NCI-H2227 treated with DMSO at 0.1 percent for 48 hours (cell line): ENCODE measurements around the gene DPH2.
A peak's percentile ranks its signal among the peaks of the same experiment; 100 is the strongest.

ENCODE experiments used
- DNase-seq: peaks from one replicate; lab custom pipeline; 2025; lab: John Stamatoyannopoulos, UW

Gene DPH2

GRCh38 chr1:43968348-43968948 lies 1.4 kb upstream of the DPH2 start:
- DNase-seq = no peak

DNA sequence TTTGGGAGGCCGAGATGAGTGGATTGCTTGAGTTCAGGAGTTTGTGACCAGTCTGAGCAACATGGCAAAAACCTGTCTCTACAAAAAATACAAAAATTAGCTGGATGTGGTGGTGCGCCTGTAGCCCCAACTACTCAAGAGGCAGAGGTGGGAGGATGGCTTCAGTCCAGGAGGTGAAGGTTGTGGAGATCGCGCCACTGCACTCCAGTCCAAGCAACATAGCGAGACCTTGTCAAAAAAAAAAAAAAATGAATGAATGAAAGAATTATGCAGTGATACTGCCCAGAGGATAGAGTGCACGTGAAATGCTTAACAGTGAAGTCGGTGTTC lies 429 bp upstream of the DPH2 start:
- DNase-seq = no peak

- no peak for DNase-seq
Measured at GRCh38 chr1:43970502-43970901, 692 bp downstream of the DPH2 start.

DNA sequence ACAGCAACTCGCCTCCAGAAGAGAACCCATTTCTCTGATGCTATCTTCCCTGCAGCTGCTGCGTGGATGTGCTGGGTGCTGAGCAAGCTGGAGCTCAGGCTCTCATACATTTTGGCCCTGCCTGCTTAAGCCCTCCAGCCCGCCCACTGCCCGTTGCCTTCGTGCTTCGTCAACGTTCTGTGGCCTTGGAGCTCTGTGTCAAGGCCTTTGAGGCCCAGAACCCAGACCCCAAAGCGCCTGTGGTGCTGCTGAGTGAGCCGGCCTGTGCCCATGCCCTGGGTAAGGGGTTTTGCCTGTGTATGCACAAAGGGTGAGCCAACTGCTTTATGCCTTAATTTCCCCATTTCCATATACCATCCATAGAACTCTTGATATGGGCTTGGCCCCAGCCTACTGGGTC lies 1.1 kb downstream of the DPH2 start:
- DNase-seq = no peak

DNA sequence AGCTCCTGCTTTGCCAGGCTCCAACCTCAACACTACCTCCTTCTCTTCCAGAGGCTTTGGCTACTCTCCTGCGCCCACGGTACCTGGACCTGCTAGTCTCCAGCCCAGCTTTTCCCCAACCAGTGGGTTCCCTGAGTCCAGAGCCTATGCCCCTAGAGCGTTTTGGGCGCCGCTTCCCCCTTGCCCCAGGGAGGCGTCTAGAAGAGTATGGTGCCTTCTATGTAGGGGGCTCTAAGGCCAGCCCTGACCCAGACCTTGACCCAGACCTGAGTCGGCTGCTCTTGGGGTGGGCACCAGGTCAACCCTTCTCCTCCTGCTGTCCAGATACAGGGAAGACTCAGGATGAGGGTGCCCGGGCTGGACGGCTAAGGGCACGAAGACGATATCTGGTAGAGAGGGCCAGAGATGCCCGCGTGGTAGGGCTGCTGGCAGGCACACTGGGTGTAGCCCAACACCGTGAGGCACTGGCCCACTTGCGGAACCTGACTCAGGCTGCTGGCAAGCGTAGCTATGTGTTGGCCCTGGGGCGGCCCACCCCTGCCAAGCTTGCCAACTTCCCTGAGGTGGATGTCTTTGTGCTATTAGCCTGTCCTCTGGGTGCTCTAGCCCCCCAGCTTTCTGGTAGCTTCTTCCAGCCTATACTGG lies 1.6 kb downstream of the DPH2 start:
- DNase-seq = no peak

DNA sequence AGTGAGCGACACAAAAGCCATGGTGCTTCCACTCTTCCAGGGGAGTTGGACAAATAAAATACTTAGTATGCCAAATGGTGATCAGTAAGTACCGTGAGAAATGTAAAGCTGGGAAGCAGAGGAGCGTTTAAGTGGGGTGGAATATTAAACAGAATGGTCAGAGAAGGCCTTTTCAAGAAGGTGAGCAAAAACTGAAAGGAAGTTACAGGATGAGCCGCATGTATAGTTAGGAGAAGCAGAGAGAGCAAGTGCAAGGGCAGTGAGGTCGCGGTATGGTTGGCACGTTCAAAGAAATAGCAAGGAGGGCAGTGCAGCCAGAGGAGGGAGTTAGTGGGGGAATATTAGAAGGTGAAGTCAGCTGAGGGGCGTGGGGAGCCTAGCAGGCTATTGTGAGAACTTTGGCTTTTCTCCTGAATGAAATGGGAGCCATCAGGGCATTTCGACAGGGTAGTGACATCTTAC lies 4.2 kb downstream of the DPH2 start:
- peak; percentile 61 for DNase-seq

- peak; percentile 93 for DNase-seq
Measured at GRCh38 chr1:43974443-43975248, 4.8 kb downstream of the DPH2 start, which contains the start of gene ATP6V0B. Gene ATP6V0B, plus strand, starts transcription at chr1:43974960. Its CDS starts 81 bp downstream, at chr1:43975041.

DNA sequence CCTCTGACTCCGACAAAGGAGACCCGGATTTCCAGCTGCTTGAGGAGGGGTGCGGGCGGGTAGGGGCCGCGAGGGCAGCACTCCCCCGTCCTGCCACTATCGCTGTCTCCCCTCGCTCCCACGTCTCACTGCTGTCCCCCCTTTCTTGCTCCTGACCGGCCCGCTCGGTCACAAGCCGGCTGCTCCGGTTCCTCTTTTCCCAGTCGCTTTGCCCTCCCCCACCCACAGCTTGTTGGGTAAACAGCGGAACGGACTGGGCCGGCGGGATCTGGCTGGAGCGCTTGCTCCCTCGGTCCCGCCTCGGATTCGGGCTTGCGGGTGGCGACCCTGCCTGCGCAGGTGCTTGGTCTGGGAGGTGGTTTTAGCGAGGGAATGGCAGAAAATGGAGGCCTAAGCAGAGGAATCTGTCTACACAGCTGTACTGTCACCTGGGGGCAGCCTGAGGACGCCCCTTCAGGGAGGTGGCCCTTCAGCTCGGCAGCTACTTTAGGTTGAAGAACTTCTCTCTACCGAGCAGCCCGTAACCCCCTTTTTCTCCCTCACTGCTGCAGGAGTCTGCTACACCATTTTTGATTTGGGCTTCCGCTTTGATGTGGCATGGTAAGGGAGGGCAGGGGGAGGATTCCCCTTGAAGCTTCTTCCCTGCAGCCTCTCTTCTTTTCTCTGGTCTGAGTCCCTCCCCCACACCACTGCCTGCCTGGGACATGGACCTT lies 5.6 kb downstream of the DPH2 start:
- DNase-seq = no peak

DNA sequence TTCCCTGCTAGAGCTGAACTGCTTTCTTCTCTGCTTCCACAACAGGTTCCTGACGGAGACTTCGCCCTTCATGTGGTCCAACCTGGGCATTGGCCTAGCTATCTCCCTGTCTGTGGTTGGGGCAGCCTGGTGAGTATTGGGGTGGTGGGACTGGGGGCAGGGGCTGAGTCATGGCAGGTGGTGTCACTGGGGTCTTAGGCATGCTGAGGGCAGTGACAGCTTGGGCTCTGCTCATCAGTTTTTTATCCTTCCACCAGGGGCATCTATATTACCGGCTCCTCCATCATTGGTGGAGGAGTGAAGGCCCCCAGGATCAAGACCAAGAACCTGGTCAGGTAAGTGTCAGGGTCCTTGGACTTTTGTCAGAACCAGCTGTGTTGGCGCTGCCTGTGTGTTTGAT lies 6.2 kb downstream of the DPH2 start:
- no peak for DNase-seq

GRCh38 chr1:43976890-43977289 lies 7.1 kb downstream of the DPH2 start:
- DNase-seq = no peak

GRCh38 chr1:43977376-43978263 lies 7.8 kb downstream of the DPH2 start:
- no peak for DNase-seq

GRCh38 chr1:43978264-43978550 lies 8.4 kb downstream of the DPH2 start:
- no peak for DNase-seq

GRCh38 chr1:43978551-43979260 lies 8.9 kb downstream of the DPH2 start, which contains the start of gene B4GALT2:
Gene B4GALT2, plus strand, starts transcription at chr1:43979210. Its CDS starts 1,951 bp downstream, at chr1:43981161.
- DNase-seq = no peak

DNA sequence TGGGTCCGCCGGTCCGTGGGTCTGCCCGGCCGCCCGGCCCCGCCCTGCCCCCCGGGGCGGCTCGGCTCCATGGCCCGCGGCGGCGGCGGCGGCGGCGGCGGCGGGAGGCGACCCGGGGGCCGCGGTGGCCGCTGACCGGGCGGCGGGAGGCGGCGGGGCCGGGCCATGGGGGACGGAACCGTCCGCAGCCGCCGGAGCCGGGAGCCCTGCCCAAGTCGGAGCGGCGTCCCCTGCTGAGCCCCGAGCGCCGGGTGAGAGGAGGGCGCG lies 9.4 kb downstream of the DPH2 start:
- no peak for DNase-seq

- DNase-seq = no peak
Measured at GRCh38 chr1:43979528-43980254, 9.9 kb downstream of the DPH2 start.

- no peak for DNase-seq
Measured at GRCh38 chr1:43980255-43981134, 10.7 kb downstream of the DPH2 start.

DNA sequence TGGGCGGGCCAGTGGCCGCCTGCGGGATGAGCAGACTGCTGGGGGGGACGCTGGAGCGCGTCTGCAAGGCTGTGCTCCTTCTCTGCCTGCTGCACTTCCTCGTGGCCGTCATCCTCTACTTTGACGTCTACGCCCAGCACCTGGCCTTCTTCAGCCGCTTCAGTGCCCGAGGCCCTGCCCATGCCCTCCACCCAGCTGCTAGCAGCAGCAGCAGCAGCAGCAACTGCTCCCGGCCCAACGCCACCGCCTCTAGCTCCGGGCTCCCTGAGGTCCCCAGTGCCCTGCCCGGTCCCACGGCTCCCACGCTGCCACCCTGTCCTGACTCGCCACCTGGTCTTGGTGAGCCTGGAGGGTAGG lies 11.3 kb downstream of the DPH2 start:
- no peak for DNase-seq

- DNase-seq = no peak
Measured at GRCh38 chr1:43981636-43982035, 11.8 kb downstream of the DPH2 start.

GRCh38 chr1:43982241-43982640 lies 12.4 kb downstream of the DPH2 start:
- no peak for DNase-seq

DNA sequence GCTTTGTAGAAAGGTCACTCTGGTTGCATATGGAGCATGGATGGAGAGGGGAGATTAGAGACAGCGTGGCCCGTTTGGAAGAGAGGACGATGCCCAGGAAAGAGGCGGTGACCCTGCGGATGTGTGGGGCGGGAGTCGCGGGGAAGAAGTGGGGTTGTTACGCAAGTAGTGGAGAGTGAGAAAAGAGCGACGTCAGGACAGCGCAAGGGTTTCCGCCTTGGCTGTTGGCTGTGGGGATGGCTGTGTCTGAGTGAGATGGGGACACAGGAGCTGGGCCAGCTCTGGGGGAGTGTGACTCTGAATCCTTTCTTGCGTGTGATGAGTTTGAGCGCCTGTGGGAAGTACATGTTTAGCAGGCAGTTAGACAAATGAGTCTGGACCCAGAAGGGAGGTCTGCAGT lies 13.0 kb downstream of the DPH2 start:
- DNase-seq = no peak
